ENCODE data around the gene MACF1. TPM values are rescaled to one million over a fixed set of nuclear protein-coding genes. Genes with fewer than 3 reads are reported as not detected.

The MACF1 gene
- total RNA-seq, 4 donors from 2014 or later: 230 to 378 (median 300) TPM

DNA sequence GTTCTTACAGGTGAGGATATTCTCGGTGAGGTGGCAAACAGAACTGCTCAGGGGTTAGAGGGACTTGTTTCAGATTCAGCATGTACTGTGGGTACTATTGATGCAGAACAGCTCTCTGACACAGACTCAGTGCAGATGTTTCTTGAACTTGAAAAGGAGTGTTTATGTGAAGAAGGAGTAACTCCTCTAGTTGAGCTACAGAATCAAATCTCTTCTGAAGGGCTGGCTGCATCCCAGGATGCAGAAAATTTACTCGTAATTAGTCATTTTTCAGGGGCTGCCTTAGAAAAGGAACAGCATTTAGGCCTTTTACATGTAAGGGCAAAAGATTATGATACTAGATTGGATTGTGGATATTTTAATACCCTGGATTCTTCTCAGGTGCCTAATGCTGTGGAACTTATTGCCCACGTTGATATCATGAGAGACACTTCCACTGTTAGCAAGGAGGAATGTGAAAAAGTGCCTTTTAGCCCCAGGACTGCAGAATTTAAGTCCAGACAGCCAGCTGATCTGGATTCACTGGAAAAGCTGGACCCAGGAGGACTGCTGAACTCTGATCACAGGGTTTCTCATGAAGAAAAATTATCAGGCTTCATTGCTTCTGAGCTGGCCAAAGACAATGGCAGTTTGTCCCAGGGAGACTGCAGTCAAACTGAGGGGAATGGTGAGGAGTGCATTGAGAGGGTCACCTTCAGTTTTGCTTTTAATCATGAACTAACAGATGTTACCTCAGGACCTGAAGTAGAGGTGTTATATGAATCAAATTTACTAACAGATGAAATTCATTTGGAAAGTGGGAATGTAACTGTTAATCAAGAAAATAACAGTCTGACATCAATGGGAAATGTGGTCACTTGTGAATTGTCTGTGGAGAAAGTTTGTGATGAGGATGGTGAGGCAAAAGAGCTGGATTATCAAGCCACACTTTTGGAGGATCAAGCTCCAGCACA lies 207.3 kb downstream of the MACF1 start:
- ATAC-seq (ENCODE audit: low FRiP score) (no peak), DNase-seq (ENCODE audit: low spot score) (no peak)
- TF ChIP-seq, protein P1, sequence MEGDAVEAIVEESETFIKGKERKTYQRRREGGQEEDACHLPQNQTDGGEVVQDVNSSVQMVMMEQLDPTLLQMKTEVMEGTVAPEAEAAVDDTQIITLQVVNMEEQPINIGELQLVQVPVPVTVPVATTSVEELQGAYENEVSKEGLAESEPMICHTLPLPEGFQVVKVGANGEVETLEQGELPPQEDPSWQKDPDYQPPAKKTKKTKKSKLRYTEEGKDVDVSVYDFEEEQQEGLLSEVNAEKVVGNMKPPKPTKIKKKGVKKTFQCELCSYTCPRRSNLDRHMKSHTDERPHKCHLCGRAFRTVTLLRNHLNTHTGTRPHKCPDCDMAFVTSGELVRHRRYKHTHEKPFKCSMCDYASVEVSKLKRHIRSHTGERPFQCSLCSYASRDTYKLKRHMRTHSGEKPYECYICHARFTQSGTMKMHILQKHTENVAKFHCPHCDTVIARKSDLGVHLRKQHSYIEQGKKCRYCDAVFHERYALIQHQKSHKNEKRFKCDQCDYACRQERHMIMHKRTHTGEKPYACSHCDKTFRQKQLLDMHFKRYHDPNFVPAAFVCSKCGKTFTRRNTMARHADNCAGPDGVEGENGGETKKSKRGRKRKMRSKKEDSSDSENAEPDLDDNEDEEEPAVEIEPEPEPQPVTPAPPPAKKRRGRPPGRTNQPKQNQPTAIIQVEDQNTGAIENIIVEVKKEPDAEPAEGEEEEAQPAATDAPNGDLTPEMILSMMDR (IDR thresholded peaks at IDR 0.05): no peak

DNA sequence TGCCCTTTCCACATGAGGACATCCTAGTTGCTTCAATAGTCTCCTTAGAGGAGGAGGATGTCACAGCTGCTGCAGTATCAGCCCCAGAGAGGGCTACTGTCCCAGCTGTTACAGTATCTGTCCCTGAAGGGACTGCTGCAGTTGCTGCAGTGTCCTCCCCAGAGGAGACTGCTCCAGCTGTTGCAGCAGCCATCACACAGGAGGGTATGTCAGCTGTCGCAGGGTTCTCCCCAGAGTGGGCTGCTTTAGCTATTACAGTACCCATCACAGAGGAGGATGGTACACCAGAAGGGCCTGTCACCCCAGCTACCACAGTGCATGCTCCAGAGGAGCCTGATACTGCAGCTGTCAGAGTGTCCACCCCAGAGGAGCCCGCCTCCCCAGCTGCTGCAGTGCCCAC lies 208.4 kb downstream of the MACF1 start:
- TF ChIP-seq, protein P1 (IDR thresholded peaks at IDR 0.05): no peak
- ATAC-seq (ENCODE audit: low FRiP score): no peak
- no peak for DNase-seq (ENCODE audit: low spot score)

DNA sequence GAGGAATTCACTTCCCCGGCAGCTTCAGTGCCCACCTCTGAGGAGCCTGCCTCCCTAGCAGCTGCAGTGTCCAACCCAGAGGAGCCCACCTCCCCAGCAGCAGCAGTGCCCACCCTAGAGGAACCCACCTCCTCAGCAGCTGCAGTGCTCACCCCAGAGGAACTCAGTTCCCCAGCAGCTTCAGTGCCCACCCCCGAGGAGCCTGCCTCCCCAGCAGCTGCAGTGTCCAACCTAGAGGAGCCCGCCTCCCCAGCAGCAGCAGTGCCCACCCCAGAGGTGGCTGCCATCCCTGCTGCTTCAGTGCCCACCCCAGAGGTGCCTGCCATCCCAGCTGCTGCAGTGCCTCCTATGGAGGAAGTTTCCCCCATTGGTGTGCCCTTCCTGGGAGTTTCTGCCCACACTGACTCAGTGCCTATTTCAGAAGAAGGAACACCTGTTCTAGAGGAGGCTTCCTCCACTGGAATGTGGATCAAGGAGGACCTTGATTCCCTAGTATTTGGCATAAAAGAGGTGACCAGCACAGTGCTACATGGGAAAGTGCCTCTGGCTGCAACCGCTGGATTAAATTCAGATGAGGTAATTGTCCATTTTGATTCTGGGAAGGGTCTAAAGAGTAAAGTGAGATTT lies 209.5 kb downstream of the MACF1 start:
- TF ChIP-seq, protein P1 (IDR thresholded peaks at IDR 0.05): no peak
- ATAC-seq (ENCODE audit: low FRiP score) (no peak), DNase-seq (ENCODE audit: low spot score) (no peak)

DNA sequence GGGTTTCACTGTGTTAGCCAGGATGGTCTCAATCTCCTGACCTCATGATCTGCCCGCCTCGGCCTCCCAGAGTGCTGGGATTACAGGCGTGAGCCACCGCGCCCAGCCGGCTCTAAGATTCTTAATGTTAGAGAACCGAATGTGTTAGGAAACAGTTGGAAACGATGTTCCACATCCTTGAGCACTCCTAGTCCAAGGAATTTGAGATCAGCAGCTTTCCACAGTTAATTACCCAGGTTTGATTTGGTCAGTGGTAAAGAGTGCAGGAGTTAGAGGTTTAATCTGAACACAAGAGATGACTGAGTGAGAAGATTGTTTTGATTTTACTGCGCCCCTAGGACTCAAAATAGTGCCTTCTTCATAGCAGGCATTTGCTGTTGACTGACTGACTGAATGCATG lies 211.1 kb downstream of the MACF1 start:
- ATAC-seq (ENCODE audit: low FRiP score) (no peak), DNase-seq (ENCODE audit: low spot score) (no peak)
- TF ChIP-seq, protein P1 (IDR thresholded peaks at IDR 0.05): no peak

DNA sequence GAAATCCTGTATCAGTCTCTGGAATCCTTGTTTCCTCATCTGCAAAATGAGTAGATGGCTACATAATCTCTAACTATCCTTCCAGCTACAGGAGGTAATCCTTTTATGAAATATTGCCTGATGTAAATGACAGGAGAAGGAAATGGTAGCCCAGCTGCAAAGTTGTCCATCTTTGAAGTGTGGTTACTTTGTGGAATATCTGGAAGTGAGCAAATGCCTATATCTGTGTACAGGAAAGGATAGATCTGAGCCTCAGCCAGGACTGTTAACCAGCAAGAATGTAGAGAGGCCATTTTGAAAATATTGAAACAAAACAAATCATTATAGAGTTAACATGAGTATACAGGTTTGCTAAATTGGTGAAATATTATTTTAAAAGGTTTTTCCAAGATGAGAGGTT lies 212.1 kb downstream of the MACF1 start:
- no peak for DNase-seq (ENCODE audit: low spot score)
- ATAC-seq (ENCODE audit: low FRiP score): no peak
- TF ChIP-seq, protein P1 (IDR thresholded peaks at IDR 0.05): no peak

DNA sequence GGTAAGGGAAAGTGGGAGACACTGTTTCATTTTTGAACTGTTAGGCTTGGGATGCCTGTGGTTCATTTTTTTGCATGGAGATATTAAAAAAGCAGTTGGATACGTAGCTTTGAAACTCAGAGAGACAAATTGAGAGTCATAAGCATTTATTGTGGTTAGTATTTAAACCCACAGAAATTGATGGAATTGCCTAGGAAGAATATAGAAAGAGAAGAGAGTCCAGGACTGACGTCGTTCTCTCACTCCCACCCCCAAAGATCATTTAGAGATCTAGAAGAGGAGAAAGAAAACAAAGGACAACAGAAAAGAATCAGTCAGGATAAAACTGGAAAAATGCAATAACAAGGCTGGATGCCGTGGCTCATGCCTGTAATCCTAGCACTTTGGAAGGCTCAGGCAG lies 213.7 kb downstream of the MACF1 start:
- TF ChIP-seq, protein P1 (IDR thresholded peaks at IDR 0.05): no peak
- DNase-seq (ENCODE audit: low spot score): no peak
- no peak for ATAC-seq (ENCODE audit: low FRiP score)
